Thyroid gland (tissue), 4 donors: ENCODE results near the gene CIAO2B. TPM values are rescaled to one million over a fixed set of nuclear protein-coding genes. Genes with fewer than 3 reads are reported as not detected.
A peak's percentile ranks its signal among the peaks of the same experiment; 100 is the strongest.

Experiments
- DNase-seq, 2 donors: peaks; one replicate each; pipeline ENCODE4 v3.0.0-alpha.2; 2019
- H3K27ac ChIP-seq, 3 donors: fragments of 200-600 bp; sonication (generic); 1 replicate in 2 of 3; 2 replicates in 1 of 3; pipeline ENCODE4 v1.5.1; 2016 to 2019; ENCODE audit warnings: mild to moderate bottlenecking in 1 of 3, moderate library complexity in 1 of 3
- H3K27me3 ChIP-seq: fragments of 200-600 bp; sonication (generic); one replicate; pipeline ENCODE4 v1.5.1; 2019
- H3K36me3 ChIP-seq, 2 donors: fragments of 200-600 bp; sonication (generic); one replicate each; pipeline ENCODE4 v1.5.1; 2016 to 2019
- H3K4me1 ChIP-seq, 2 donors: fragments of 200-600 bp; sonication (generic); one replicate each; pipeline ENCODE4 v1.5.1; 2017 to 2019
- H3K4me3 ChIP-seq, 3 donors: fragments of 200-600 bp; sonication (generic); replicated peaks in 1 of 3; 1 replicate in 2 of 3; 2 replicates in 1 of 3; pipeline ENCODE4 v1.5.1; 2016; ENCODE audit warnings: mild to moderate bottlenecking in 1 of 3
- H3K9me3 ChIP-seq: fragments of 200-600 bp; sonication (generic); one replicate; pipeline ENCODE4 v1.5.1; 2017
- CTCF ChIP-seq, 6 experiments: fragments of 200-600 bp in 3 of 6; fragments of 450-650 bp in 3 of 6; sonication (generic) in 3 of 6; IDR thresholded peaks; one replicate each; pipeline ENCODE4 v1.5.1; 2016 to 2019; ENCODE audit warnings: antibody characterized with exemption in 6 of 6, mild to moderate bottlenecking in 2 of 6, inconsistent platforms in 1 of 6, moderate library complexity in 1 of 6
- POLR2A ChIP-seq, 2 donors: fragments of 450-650 bp; IDR thresholded peaks; one replicate each; pipeline ENCODE4 v1.6.1; 2017; ENCODE audit warnings: antibody characterized with exemption in 2 of 2, mild to moderate bottlenecking in 2 of 2, moderate library complexity in 1 of 2
- WGBS, 2 donors: methylation state at CpG; one replicate each; pipeline ENCODE4 v1.1.5; 2017; 5-methylcytosine and 5-hydroxymethylcytosine counted together
- intact Hi-C: fragments of 100-400 bp; cut with DNase I; formaldehyde crosslinking; loops from one replicate; pipeline ENCODE4 v1.15.1; 2023
- total RNA-seq, 4 donors: library from RNA; depleted of rRNA; stranded (reverse); fragments of >200 nt; gene quantifications; one replicate each; pipeline ENCODE4 v1.2.3, GENCODE V29; 2016

Gene CIAO2B
- total RNA-seq, 4 donors from 2014 or later: 29.4 to 113 (median 48.3) TPM

DNA sequence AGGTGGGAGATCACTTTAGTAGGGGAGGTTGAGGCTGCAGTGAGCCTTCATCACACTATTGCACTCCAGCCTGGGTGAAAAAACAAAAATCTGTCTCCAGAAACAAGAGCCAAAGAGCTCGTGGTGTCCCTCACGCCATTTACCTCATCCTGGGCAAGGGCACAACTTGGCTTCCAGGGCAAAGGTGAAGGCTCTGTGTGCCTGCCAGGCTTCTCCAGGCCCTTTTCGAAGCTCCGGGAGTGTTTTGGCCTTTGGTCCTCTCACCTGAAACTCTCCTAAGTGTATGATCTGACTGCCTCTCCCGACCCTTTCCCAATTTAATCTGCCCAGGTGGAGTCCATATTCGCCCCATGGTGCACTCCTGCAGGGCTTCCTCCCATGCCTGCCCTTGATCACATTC is 15.3 kb upstream of the CIAO2B start:
- H3K27me3 ChIP-seq: no peaks in the 10 kb centered on the region
- TF ChIP-seq CTCF (IDR thresholded peaks at IDR 0.05) (no peak), POLR2A (IDR thresholded peaks at IDR 0.05) (no peak)

GRCh38 chr16:66948837-66949225 is 14.6 kb upstream of the CIAO2B start:
- DNase-seq: no peak
- peaks cover 0 to 1% of the 10 kb centered on the region in 2 donors for H3K36me3 ChIP-seq
- no peaks in the 10 kb centered on the region for H3K9me3 ChIP-seq
- H3K27me3 ChIP-seq: no peaks in the 10 kb centered on the region
- peak overlapping the region in 1 of 3 donors; percentile 28 for H3K4me3 ChIP-seq
- H3K4me1 ChIP-seq: peaks cover 10 to 11% of the 10 kb centered on the region in 2 donors
- no peak for TF ChIP-seq CTCF (IDR thresholded peaks at IDR 0.05)
- no peak for TF ChIP-seq POLR2A (IDR thresholded peaks at IDR 0.05)
- no peak overlapping the region for H3K27ac ChIP-seq
- intact Hi-C loops: no loop called here
- 33 to 41% methylated on average over 3 to 12 of the region's 21 CpGs for WGBS, 2 donors

More for the DNA sequence above, 15.3 kb upstream of the CIAO2B start:
- Histone ChIP-seq H3K4me1 (peaks cover 10 to 11% of the 10 kb centered on the region in 2 donors), H3K27ac (no peak overlapping the region), H3K9me3 (no peaks in the 10 kb centered on the region), H3K36me3 (no peaks in the 10 kb centered on the region), H3K4me3 (no peak overlapping the region)
- no peak for DNase-seq
- intact Hi-C loops: no loop called here
- 82% methylated on average over 6 of the region's 6 CpGs for WGBS, 2 donors

GRCh38 chr16:66948134-66948836 is 14.1 kb upstream of the CIAO2B start:
- Histone ChIP-seq H3K27me3 (no peaks in the 10 kb centered on the region), H3K4me1 (peaks cover 10 to 11% of the 10 kb centered on the region in 2 donors), H3K9me3 (no peaks in the 10 kb centered on the region), H3K27ac (no peak overlapping the region), H3K4me3 (peak overlapping the region in 2 of 3 donors; percentile 25 to 28), H3K36me3 (peaks cover 1 to 7% of the 10 kb centered on the region in 2 donors)
- 1 to 3% methylated on average over 15 to 25 of the region's 44 CpGs for WGBS, 2 donors
- TF ChIP-seq POLR2A (IDR thresholded peaks at IDR 0.05): no peak
- no peak for TF ChIP-seq CTCF (IDR thresholded peaks at IDR 0.05)
- intact Hi-C loops: no loop called here
- DNase-seq: peak; percentile 54 to 68

DNA sequence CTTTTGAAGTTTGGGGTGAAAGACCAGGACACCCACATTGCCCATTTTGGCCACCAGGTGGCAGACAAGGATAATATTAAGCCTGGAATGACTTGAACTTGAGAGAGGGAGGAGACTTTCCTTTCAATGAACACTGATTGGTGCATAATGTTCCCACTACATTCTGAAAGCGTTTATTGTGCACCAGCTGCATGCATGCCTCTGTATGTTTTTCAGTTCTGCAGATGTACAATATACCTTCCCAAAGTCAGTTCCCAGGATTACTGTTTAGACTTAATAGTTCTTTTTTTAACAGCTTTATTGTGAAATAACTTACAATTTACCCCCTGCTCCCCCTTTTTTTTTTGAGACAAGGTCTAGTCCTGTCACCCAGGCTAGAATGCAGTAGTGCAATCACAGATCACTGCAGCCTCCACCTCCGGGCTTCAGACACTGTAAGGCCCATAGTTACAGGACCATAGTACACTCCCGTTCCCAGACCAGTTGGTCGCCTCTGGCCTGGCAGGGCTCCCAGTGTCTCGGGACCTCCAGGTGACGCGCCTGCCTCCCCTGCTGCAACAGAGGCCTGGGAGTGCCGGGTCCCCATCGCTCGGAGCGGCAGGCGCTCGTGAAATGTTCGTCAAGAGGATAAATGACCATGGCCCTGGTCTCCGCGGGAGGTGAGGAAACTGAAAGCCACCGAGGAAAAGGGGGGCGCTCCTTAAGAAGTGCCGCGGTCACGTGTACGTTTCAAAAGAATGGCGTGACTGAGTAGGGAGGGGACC is 13.3 kb upstream of the CIAO2B start:
- DNase-seq: peak; percentile 83 to 87
- Histone ChIP-seq H3K4me1 (peaks cover 10 to 11% of the 10 kb centered on the region in 2 donors), H3K4me3 (peak overlapping the region in 2 of 3 donors; percentile 25 to 28), H3K36me3 (peaks cover 9 to 14% of the 10 kb centered on the region in 2 donors), H3K27me3 (no peaks in the 10 kb centered on the region), H3K27ac (no peak overlapping the region), H3K9me3 (no peaks in the 10 kb centered on the region)
- intact Hi-C loops: no loop called here
- 0% methylated on average over 9 to 14 of the region's 23 CpGs for WGBS, 2 donors
- TF ChIP-seq POLR2A (IDR thresholded peaks at IDR 0.05): peak in 1 of 2 donors; percentile 16
- peak; percentile 78 to 91 (median 87) for TF ChIP-seq CTCF (IDR thresholded peaks at IDR 0.05)

GRCh38 chr16:66946974-66947301 is 12.7 kb upstream of the CIAO2B start:
- Histone ChIP-seq H3K9me3 (no peaks in the 10 kb centered on the region), H3K4me1 (peaks cover 10 to 11% of the 10 kb centered on the region in 2 donors), H3K36me3 (peaks cover 14 to 19% of the 10 kb centered on the region in 2 donors), H3K27ac (no peak overlapping the region), H3K27me3 (no peaks in the 10 kb centered on the region), H3K4me3 (no peak overlapping the region)
- WGBS, 2 donors: 29 to 35% methylated on average over 5 of the region's 5 CpGs
- TF ChIP-seq POLR2A (IDR thresholded peaks at IDR 0.05) (no peak), CTCF (IDR thresholded peaks at IDR 0.05) (no peak)
- no peak for DNase-seq
- intact Hi-C loops: no loop called here
